Measurements from ENCODE around the gene EHD1. TPM values are rescaled to one million over a fixed set of nuclear protein-coding genes. Genes with fewer than 3 reads are reported as not detected.

The EHD1 gene
- total and polyA plus RNA-seq, 2 experiments from 2014 or later = 70.0 to 119 TPM

GRCh38 chr11:64864473-64865285, 13.7 kb downstream of the EHD1 start:
- Histone ChIP-seq H3K27me3 (no peaks in the 10 kb centered on the region), H3K27ac (peak overlapping the region; percentile 94), H3K9me3 (ENCODE audit: low read depth) (no peaks in the 10 kb centered on the region), H3K4me3 (no peak overlapping the region), H3K4me1 (ENCODE audit: low read depth) (peaks cover 45% of the 10 kb centered on the region), H3K36me3 (peaks cover 3% of the 10 kb centered on the region)
- peak; percentile 46 to 88 for DNase-seq (ENCODE audit: low read depth in 1 of 2, low spot score in 1 of 2)
- TF ChIP-seq CTCF (IDR thresholded peaks at IDR 0.05; ENCODE audit: low read depth, low read length) = no peak

GRCh38 chr11:64864135-64864472, 14.3 kb downstream of the EHD1 start:
- no peaks in the 10 kb centered on the region for H3K27me3 ChIP-seq
- H3K9me3 ChIP-seq (ENCODE audit: low read depth) = no peaks in the 10 kb centered on the region
- no peak for DNase-seq (ENCODE audit: low read depth in 1 of 2, low spot score in 1 of 2)
- TF ChIP-seq CTCF (IDR thresholded peaks at IDR 0.05; ENCODE audit: low read depth, low read length) = no peak
- H3K36me3 ChIP-seq = peaks cover 8% of the 10 kb centered on the region
- H3K4me1 ChIP-seq (ENCODE audit: low read depth) = peaks cover 39% of the 10 kb centered on the region
- no peak overlapping the region for H3K4me3 ChIP-seq
- H3K27ac ChIP-seq = peak overlapping the region; percentile 94

GRCh38 chr11:64863391-64864060, 14.9 kb downstream of the EHD1 start:
- Histone ChIP-seq H3K36me3 (peaks cover 8% of the 10 kb centered on the region), H3K9me3 (ENCODE audit: low read depth) (no peaks in the 10 kb centered on the region), H3K4me1 (ENCODE audit: low read depth) (peaks cover 33% of the 10 kb centered on the region), H3K27me3 (no peaks in the 10 kb centered on the region), H3K27ac (peak overlapping the region; percentile 94), H3K4me3 (no peak overlapping the region)
- TF ChIP-seq CTCF (IDR thresholded peaks at IDR 0.05; ENCODE audit: low read depth, low read length) = no peak
- DNase-seq (ENCODE audit: low read depth in 1 of 2, low spot score in 1 of 2) = peak in 1 of 2 donors; percentile 36

- Histone ChIP-seq H3K4me1 (ENCODE audit: low read depth) (peaks cover 29% of the 10 kb centered on the region), H3K27ac (peak overlapping the region; percentile 94)
- TF ChIP-seq CTCF (IDR thresholded peaks at IDR 0.05; ENCODE audit: low read depth, low read length) = no peak
These were observed 15.4 kb downstream of the EHD1 start for GRCh38 chr11:64862987-64863390.

GRCh38 chr11:64861227-64861975, 17.0 kb downstream of the EHD1 start:
- Histone ChIP-seq H3K4me1 (ENCODE audit: low read depth) (peaks cover 29% of the 10 kb centered on the region), H3K4me3 (no peak overlapping the region), H3K27ac (no peak overlapping the region), H3K9me3 (ENCODE audit: low read depth) (no peaks in the 10 kb centered on the region), H3K36me3 (peaks cover 8% of the 10 kb centered on the region), H3K27me3 (no peaks in the 10 kb centered on the region)
- TF ChIP-seq CTCF (IDR thresholded peaks at IDR 0.05; ENCODE audit: low read depth, low read length) = no peak
- no peak for DNase-seq (ENCODE audit: low read depth in 1 of 2, low spot score in 1 of 2)

More at GRCh38 chr11:64862987-64863390, 15.4 kb downstream of the EHD1 start:
- no peaks in the 10 kb centered on the region for H3K27me3 ChIP-seq
- H3K36me3 ChIP-seq = peaks cover 8% of the 10 kb centered on the region
- DNase-seq (ENCODE audit: low read depth in 1 of 2, low spot score in 1 of 2) = peak in 1 of 2 donors; percentile 32
- H3K9me3 ChIP-seq (ENCODE audit: low read depth) = no peaks in the 10 kb centered on the region
- H3K4me3 ChIP-seq = no peak overlapping the region
